HG03442 (cell line): Measurements from ENCODE around the gene CD19.
A peak's percentile ranks its signal among the peaks of the same experiment; 100 is the strongest.
"Not testable (repeated sequence)": the region's sequence is repeated elsewhere in the genome, so short reads cannot be mapped to it uniquely, and the experiment has no call there.

ENCODE experiments used
- ATAC-seq: cut with Tn5 transposase; IDR thresholded peaks from one replicate; pipeline ENCODE4 v1.9.1; 2021; ENCODE audit warnings: mild to moderate bottlenecking, moderate library complexity; ENCODE audit not compliant: unreplicated experiment

CD19 gene

DNA sequence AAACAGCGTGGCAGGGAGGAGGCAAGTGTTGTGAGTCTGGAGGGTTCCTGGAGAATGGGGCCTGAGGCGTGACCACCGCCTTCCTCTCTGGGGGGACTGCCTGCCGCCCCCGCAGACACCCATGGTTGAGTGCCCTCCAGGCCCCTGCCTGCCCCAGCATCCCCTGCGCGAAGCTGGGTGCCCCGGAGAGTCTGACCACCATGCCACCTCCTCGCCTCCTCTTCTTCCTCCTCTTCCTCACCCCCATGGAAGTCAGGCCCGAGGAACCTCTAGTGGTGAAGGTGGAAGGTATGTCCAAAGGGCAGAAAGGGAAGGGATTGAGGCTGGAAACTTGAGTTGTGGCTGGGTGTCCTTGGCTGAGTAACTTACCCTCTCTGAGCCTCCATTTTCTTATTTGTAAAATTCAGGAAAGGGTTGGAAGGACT is at the start of gene CD19:
TSS of gene CD19 (plus strand) at position 171 of the 425 bp plus-strand sequence. CDS start at position 201, 30 bp downstream.
- peak; percentile 55 for ATAC-seq

DNA sequence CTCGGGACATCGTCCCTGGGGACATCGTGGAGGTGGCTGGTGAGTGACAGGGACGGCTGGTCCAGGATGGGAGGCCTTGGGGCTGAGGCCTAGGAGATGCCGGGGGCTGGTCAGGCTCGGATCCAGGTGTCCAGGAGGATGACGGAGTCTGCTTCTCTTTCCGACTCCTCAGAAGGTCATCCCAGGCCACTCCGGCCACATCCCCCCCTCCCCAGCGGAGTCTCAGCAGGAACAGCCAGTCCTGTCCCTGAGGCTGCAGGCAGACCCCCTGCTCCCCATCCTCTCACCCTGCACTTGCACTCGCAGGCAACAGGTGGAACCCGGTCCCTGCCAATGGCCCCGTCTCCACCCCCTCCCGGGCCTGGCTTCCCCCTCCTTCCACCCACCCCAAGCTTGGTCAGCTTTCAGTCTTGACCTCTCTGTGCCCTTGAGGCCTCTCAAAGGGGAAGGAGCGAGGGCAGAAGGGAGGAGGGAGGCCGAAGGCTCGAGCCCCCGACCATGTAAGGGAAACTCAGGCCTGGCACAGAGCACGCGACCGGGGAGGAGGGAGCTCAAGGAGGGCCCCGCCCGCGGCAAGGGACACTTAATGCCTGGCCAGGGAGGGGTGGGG is 49.1 kb upstream of the CD19 start:
- no peak for ATAC-seq

DNA sequence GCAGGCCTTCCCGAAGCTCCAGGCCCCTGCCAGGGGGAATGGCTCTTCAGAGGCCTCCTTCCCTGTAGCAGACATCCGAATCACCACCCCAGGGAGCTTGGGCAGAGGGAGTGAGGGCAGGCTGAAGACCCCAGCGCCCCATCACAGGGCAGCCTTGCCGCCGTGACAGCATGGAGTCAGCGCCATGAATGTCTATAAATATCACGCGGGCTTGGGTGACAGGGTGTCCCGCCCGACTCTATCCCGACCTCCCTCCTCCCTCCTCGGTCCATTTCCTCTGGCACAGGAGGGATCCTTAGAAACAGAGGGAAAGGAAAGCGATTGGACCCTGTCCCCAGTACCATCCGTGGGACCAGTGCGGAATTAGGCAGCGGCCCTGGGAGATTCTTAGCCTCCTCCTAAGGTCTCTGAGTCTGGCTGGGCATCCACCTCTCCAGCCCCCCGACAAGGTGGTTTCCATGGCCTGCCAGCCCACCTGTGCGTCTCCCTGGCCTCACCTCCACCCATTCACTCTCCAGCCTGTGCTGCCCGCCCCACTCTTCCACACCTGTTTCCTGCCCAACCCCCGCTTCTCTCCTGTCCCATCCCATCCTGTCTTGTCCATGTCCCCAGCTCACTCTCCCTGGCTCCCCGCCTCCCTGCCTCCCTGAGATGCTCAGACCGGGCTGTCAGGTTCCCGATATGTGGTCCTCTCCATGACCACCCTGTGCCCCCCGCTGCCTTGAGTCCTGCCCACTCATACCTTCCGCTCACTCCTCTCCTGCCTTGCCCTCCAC is 48.4 kb upstream of the CD19 start:
- no peak for ATAC-seq

DNA sequence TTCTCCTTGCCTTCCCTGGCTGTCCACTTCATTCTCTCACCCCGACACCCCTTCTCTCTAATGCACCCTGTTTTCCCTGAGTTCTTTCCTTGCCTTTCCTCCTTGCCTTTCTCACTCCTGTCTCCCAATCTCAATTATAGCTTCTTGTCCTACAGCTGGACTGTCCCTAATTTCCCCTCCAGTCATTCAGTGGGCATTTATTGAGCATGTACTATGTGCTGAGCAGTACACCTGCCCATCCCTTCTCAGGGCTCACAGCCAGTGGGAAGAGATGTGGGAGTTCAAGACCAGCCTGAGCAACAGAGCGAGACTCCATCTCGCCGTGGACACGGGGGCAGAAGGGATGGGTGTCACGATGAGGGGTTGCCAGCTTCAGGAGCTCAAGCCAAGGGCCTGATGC is 47.7 kb upstream of the CD19 start:
- ATAC-seq, result no peak

DNA sequence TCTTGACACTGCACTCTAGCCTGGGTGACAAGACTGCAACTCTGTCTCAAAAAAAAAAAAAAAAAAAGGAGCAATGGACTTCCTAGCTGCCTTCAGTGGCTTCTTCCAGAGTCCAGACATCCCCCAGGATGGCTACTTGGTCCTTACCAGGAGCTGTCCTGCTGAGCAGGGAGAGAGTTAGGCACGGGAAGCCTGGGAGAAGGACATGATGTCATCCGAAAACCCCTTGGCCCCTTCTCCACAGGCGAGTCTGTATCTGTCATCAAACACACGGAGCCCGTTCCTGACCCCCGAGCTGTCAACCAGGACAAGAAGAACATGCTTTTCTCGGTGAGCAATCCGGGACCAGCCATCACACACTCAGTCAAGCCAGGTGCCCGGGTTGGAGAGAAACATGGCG is 44.8 kb upstream of the CD19 start:
- ATAC-seq, result no peak

DNA sequence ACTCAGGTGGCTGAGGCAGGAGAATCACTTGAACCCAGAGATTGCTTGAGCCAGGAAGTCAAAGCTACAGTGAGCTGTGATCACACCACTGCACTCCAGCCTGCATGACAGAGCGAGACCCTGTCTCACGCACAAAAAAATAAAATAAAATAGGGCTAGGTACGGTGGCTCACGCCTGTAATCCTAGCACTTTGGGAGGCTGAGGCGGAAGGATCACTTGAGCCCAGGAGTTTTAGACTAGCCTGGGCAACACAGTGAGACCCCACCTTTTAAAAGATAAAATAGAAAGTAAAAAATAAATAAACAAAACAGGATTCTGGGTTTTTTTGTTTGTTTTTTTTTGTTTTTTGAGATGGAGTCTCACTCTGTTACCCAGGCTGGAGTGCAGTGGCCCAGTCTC is 41.4 kb upstream of the CD19 start:
- ATAC-seq, result not testable (repeated sequence)

DNA sequence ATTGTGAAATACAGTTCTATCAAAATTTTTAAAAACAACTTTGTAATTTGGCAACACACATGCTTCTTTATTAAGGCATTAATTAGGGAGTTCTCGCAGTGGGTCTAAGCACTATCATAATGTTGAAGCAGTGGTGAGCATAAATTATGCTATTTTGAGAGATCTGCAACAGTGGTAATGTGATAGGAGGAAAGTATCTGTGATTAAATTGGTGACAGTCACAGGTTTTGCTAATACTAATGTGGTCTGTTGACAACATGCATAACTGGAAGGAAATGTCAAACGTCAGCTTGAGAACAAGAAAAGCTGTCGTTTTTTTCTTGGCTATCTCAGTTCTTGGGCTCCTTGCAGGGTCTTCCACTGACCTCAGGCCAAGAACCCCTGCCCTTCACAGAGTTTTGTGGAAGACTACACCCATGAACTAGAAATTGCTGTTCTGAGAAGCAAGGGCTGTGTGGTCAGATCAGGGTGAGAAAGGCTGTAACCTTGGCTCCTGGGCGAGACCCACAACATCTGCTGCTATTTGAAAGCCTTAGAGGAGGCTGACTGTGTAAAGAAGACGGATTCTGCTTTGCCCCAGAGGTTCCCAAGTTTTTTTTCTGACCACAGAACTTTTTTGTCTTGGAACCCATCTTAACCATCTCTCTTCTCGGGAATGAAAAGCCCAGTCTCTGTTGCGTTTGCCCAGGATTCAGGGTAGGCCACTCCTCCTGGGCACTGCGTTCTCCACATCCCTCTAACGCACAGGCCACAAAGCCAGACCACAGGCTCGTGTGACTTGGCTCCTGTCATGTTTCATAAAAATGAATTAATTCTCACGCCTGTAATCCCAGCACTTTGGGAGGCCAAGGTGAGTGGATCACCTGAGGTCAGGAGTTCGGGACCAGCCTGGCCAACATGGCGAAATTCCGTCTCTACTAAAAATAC is 39.5 kb upstream of the CD19 start:
- no peak for ATAC-seq

DNA sequence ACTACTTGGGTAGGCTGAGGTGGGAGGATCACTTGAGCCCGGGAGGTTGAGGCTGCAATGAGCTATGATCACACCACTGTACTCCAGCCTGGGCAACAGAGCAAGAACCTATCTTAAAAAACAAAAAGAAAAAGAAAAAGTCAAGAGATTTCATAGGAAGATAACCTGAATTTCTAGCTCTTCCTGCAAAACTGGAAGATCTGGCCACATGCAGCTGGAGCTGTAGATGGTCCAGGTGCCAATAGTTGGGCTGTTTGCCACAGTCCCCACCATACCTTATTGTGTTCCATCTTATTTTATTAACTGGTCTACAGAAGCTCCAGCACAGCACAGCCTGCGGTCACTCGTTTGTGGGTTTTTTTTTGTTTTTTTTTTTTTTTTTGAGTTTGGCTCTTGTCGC is 38.5 kb upstream of the CD19 start:
- ATAC-seq, result no peak

DNA sequence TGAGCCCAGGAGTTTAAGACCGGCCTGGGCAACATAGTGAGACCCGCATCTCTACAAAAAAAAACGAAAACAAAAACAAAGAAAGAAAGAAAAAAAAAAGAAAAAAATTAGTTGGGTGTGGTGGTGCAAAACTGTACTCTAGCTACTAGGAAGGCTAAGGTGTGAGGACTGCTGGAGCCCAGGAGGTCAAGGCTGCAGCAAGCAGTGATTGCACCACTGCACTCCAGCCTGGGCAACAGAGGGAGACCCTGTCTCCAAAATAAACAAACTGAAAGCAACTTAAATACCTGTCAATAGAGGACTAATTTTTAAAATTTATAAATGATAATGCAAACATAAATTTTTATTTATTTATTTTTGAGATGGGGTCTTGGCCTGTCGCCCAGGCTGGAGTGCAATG is 36.2 kb upstream of the CD19 start:
- no peak for ATAC-seq

DNA sequence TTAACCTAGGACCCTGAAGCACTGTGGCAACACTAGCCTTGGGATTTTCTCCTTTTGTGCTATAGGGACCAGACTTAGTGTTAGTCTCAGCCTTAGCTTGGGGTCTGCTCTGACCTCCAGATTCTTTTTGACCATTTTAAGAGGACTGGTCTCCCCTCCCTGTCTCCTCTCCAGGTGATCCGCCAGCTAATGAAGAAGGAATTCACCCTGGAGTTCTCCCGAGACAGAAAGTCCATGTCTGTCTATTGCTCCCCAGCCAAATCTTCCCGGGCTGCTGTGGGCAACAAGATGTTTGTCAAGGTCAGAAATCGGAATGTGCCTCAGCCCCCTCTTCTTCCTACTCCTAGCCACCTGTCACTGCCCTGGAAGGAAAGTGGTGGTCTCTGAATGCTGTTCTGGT is 33.9 kb upstream of the CD19 start:
- no peak for ATAC-seq

DNA sequence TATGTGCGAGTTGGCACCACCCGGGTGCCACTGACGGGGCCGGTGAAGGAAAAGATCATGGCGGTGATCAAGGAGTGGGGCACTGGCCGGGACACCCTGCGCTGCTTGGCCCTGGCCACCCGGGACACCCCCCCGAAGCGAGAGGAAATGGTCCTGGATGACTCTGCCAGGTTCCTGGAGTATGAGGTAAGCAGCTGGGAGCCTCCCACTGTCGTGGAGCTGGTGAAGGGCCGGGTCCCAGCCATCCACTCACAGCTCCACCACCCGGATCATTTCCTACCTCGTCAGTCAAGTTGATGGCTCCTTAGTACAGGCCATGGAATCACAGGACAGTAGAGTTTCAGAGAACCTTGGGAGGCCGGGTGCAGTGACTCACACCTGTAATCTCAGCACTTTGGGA is 33.5 kb upstream of the CD19 start:
- ATAC-seq, result no peak

DNA sequence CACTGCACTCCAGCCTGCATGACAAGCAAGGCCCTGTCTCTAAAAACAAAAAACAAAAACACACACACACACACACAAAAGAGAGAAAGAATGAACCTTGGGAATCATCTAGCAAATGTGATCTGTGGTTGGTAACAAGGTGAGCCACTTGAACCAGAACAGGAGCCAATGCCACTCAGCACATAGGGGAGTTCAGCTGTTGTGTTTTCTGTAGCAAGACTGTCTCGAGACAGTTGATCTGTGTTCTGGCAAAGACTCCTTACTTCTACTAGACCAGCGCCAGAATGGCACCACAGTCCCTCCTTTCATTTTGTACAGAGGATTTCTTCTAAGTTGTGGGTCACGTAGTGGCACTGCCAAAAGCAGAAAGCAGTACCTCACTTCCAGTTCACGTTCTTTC is 32.8 kb upstream of the CD19 start:
- no peak for ATAC-seq

DNA sequence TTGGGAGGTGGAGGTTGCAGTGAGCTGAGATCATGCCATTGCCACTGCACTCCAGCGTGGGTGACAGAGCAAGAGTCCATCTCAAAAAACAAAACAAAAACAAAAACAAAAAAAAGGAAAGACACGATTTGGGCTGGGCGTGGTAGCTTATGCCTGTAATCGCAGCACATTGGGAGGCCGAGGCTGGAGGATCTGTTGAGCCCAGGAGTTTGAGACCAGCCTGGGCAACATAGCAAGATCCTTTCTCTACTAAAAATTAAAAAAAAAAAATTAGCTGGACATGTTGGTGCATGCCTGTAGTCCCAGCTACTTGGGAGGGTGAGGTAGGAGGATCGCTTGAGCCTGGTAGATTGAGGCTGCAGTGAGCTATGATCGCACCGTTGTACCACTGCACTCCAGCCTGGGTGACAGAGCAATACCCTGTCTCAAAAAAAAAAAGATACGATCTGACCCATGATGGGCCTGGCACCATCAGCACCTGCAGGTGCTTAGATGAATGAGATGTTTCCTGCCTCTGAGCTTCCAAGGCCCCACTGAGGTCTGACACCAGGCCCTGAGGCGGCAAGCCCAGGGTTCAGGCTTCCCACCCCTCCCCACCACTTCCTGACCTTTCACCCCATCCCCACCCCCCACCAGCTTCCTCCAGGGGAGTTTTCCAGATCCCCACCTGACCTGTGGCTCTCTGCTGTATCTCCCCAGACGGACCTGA is 31.7 kb upstream of the CD19 start:
- no peak for ATAC-seq

DNA sequence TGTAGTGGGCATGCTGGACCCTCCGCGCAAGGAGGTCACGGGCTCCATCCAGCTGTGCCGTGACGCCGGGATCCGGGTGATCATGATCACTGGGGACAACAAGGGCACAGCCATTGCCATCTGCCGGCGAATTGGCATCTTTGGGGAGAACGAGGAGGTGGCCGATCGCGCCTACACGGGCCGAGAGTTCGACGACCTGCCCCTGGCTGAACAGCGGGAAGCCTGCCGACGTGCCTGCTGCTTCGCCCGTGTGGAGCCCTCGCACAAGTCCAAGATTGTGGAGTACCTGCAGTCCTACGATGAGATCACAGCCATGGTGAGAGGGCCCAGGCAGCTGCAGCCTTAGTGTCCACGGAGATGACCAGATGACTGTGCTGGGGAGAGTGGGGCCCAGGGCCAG is 31.2 kb upstream of the CD19 start:
- ATAC-seq, result no peak

DNA sequence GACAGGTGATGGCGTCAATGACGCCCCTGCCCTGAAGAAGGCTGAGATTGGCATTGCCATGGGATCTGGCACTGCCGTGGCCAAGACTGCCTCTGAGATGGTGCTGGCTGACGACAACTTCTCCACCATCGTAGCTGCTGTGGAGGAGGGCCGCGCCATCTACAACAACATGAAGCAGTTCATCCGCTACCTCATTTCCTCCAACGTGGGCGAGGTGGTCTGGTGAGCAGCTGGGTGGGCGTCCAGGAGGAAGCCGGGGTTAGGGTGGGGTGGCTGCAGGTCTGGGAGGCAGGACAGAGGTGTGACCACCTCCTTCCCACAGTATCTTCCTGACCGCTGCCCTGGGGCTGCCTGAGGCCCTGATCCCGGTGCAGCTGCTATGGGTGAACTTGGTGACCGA is 29.9 kb upstream of the CD19 start:
- ATAC-seq, result no peak

DNA sequence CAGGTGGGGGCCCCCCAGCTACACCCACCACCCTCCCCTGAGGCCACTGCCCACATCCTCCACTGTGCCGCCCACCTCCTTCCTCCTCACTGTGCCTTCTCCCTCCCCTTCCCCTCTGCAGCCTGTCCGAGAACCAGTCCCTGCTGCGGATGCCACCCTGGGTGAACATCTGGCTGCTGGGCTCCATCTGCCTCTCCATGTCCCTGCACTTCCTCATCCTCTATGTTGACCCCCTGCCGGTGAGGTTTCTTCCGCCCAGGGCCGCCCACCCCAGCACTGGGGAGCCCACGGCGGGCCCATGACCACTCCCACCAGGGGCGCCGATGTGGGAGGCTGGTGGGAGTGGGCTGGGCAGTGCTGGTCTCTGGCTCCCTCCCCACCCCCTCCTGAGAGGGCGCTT is 28.9 kb upstream of the CD19 start:
- ATAC-seq, result no peak

DNA sequence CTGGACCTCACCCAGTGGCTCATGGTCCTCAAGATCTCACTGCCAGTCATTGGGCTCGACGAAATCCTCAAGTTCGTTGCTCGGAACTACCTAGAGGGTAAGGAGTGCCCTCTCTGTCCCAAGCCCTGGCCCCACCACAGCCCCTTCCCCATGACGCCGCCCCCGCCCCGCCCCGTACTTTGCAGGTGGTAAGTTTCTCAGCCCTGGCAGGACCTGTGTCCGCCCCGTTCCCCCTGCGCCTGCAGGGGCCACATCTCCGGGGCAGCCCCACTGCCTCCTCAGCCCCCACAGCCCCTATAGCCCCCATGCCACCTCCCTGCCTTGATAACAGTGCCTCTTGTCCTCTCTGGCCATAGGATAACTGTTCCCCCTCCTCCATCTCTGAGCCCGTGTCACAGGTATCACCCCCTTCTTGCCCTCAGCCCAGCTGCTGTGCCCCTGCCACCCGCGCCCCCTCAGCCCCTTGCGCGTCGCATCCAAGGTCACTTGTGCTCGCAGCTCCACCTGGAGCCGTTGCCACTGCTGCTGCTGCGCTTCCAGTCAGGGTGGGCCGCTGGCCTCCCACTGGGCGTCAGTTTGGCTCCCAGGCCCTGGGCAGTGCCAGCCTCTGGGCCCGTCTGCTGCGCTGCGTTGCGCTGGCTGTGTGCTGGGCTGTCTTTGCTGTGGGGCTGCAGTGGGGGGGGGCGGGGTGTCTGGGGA is 28.3 kb upstream of the CD19 start:
- ATAC-seq, result no peak

DNA sequence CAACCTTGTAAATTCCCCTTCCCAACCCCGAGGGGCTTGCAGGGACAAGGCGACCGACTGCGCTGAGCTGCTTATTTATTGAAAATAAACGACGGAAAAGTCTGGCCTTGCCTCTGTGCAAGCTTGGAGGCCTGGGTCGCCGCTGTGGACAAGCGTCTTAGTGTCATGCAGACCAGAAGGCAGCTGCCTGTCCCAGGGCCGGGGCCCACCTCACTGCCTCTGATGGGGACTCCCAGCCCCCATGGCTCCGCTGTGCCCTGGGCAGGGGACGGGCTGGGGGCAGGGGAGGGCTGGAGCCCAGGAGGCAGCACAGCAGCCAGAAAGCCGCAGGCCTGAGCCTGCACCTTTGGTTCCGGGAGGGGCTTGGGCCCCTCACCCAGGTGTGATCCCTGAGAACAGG is 27.4 kb upstream of the CD19 start:
- no peak for ATAC-seq

DNA sequence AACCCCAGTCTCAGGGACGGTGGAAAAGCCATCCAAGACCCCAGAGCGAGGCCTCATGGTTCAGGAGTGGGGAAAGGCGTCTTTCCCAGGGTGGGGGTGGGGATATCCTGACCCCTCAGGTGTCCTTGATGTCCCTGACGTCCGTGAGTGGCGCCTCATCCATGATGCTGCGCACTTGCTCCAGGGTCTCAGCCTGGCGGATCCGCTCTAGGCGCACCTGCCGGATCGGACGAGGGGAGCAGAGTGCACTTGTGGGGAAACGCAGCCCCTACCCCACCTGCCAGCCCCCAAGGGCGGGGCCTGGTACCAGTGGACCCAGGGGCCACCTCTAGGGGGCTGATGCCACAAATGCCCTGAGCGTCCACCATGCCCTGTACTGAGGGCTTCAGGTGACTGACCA is 26.9 kb upstream of the CD19 start:
- no peak for ATAC-seq

DNA sequence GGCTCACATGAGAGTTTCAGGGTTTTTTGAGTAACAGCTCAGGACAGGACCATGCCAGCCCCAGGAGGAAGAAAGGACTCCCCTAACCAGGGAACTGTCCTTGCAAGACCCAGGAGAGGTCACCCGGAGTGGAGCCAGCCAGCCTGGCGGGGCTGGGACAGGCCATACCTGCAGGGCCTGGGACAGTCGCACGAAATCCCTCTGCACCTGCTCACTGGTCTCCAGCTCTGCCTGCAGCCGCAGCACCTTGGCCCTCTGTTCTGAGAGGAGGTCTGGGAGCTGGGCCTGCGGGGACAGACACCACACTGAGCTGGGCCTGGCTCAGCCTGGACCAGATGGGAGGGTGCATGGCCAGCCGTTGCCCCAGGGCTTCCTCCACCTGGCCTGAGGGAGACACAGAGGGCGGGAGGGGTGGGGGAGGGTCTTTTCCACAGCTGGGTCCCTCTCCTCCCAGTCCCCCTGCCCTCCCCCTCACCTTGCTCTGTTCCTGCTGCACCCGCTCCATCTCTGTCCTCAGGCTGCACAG is 26.5 kb upstream of the CD19 start:
- no peak for ATAC-seq
